ENCODE measurements around the gene MIPEP.

DNA sequence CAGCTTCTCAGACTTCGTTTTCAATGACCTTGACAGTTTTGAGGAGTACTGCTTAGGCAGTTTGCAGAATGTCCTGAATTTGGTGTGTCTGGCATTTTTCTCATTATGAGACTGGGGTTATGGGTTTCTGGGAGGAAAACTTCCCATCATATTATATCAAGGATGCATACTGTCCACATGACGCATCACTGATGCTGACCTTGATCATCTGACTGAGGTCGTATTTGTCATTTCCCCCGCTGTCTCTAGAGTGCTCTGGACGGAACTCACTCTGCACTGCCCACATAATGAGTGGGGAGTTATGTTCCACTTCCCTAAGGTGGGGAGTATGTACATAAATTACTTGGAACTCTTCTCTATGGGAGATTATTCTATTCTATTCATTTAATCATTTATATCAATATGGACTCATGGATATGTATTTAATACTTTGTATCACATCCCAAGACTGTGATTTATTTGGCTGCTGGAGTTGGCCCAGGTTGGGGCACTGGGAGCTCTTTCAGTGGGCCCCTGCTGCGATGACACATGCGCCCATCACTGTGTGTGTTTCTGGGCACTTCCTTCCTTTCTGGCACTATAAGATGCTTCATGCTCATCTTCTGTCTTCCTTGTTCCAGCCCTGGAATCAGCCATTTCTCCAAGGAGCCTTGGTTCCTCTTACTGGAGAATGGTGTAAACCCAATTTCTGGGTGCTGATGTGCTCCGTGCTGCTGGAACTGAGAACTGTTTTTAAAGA lies 138.6 kb downstream of the MIPEP start:
- TF ChIP-seq, protein P1, sequence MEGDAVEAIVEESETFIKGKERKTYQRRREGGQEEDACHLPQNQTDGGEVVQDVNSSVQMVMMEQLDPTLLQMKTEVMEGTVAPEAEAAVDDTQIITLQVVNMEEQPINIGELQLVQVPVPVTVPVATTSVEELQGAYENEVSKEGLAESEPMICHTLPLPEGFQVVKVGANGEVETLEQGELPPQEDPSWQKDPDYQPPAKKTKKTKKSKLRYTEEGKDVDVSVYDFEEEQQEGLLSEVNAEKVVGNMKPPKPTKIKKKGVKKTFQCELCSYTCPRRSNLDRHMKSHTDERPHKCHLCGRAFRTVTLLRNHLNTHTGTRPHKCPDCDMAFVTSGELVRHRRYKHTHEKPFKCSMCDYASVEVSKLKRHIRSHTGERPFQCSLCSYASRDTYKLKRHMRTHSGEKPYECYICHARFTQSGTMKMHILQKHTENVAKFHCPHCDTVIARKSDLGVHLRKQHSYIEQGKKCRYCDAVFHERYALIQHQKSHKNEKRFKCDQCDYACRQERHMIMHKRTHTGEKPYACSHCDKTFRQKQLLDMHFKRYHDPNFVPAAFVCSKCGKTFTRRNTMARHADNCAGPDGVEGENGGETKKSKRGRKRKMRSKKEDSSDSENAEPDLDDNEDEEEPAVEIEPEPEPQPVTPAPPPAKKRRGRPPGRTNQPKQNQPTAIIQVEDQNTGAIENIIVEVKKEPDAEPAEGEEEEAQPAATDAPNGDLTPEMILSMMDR (IDR thresholded peaks at IDR 0.05; ENCODE audit: low read depth, low read length, poor library complexity, severe bottlenecking), result no peak
- TF ChIP-seq EZH2phosphoT487 (IDR thresholded peaks at IDR 0.05; ENCODE audit: borderline replicate concordance, low read length), result no peak
